ENCODE results near the gene STAT5B.

- TF ChIP-seq REST (IDR thresholded peaks at IDR 0.05; ENCODE audit: low read depth) (no peak), CREB1 (IDR thresholded peaks at IDR 0.05; ENCODE audit: low read depth) (no peak), NFIC (IDR thresholded peaks at IDR 0.05) (no peak), EP300 (IDR thresholded peaks at IDR 0.05; ENCODE audit: borderline replicate concordance) (no peak), MAX (IDR thresholded peaks at IDR 0.05) (no peak), TAF1 (IDR thresholded peaks at IDR 0.05; ENCODE audit: low read depth) (no peak)
These were observed 6.4 kb upstream of the STAT5B start for GRCh38 chr17:42282478-42283080.

All from Ishikawa (cell line).